Aorta (tissue), 5 donors: ENCODE data around the gene SNCB. TPM values are rescaled to one million over a fixed set of nuclear protein-coding genes. Genes with fewer than 3 reads are reported as not detected.

Experiments
- ATAC-seq: fragments of 200-7000 bp; cut with Tn5 transposase; one replicate; pipeline ENCODE4 v1.9.1; 2022; ENCODE audit warnings: moderate library complexity; ENCODE audit not compliant: low FRiP score
- DNase-seq, 2 donors: peaks; one replicate each; pipeline ENCODE4 v3.0.0-alpha.2; 2020
- H3K27ac ChIP-seq, 2 donors: one replicate each; pipeline ENCODE4 v1.5.1; 2013; ENCODE audit warnings: low read length in 2 of 2, mild to moderate bottlenecking in 2 of 2, moderate library complexity in 2 of 2, control low read depth in 1 of 2, inconsistent platforms in 1 of 2, low read depth in 1 of 2
- H3K27me3 ChIP-seq, 2 donors: one replicate each; pipeline ENCODE4 v1.6.1; 2013; ENCODE audit warnings: control low read depth in 1 of 2, low read length in 1 of 2, mild to moderate bottlenecking in 1 of 2, moderate library complexity in 1 of 2; ENCODE audit not compliant: insufficient read depth in 2 of 2, control insufficient read depth in 1 of 2
- H3K36me3 ChIP-seq, 2 donors: one replicate each; pipeline ENCODE4 v1.6.1; 2013; ENCODE audit warnings: control low read depth in 1 of 2, low read length in 1 of 2, mild to moderate bottlenecking in 1 of 2; ENCODE audit not compliant: insufficient read depth in 2 of 2, control insufficient read depth in 1 of 2
- H3K4me1 ChIP-seq, 2 donors: one replicate each; pipeline ENCODE4 v1.6.1; 2013; ENCODE audit warnings: low read length in 2 of 2, control low read depth in 1 of 2, mild to moderate bottlenecking in 1 of 2, moderate library complexity in 1 of 2; ENCODE audit not compliant: insufficient read depth in 2 of 2, control insufficient read depth in 1 of 2
- H3K4me3 ChIP-seq, 2 donors: one replicate each; pipeline ENCODE4 v1.5.1; 2013; ENCODE audit warnings: low read length in 2 of 2, control low read depth in 1 of 2, mild to moderate bottlenecking in 1 of 2
- H3K9me3 ChIP-seq: one replicate; pipeline ENCODE4 v1.6.1; 2013; ENCODE audit warnings: mild to moderate bottlenecking, low read length; ENCODE audit not compliant: control insufficient read depth
- WGBS, 2 donors: extraction: QIAGEN DNeasy Blood & Tissue Kit; methylation state at CpG; one replicate each; pipeline ENCODE4 v1.1.7; 2013; 5-methylcytosine and 5-hydroxymethylcytosine counted together
- intact Hi-C, 2 donors: fragments of 100-400 bp; cut with DNase I; formaldehyde crosslinking; loops; one replicate each; pipeline versions ENCODE4 v1.14.2 to v1.15.0; 2022
- polyA plus RNA-seq, 2 donors: library from polyadenylated mRNA; stranded (reverse); fragments of 200-250 nt; gene quantifications; one replicate each; pipeline ENCODE4 v1.2.3, GENCODE V29; 2013
- total RNA-seq, 2 donors: library from RNA; stranded (reverse); fragmentation: NEBNext Ultra II Directional; extraction: Animal tissue kit (Norgen Biotek cat#: 25700); gene quantifications; one replicate each; pipeline ENCODE4 v1.2.1, GENCODE V29; 2021
- donor health status: healthy with polysubstance abuse.
- donor health status: Bipolar disorder and iron deficiency.
- donor health status: DM: no; HTN: no; CAD: no.
- donor health status: DM: no; HTN: no; CAD: no.
- donor health status: DM: yes; HTN: yes; CAD: no.

Gene SNCB
- total and polyA plus RNA-seq, 4 donors: not detected

GRCh38 chr5:176589039-176589769, 41.1 kb downstream of the SNCB start:
- Histone ChIP-seq H3K36me3 (no peaks in the 10 kb centered on the region), H3K4me3 (no peak overlapping the region), H3K27me3 (no peaks in the 10 kb centered on the region), H3K27ac (no peak overlapping the region), H3K9me3 (peaks cover 10% of the 10 kb centered on the region), H3K4me1 (no peaks in the 10 kb centered on the region)
- ATAC-seq (no peak), DNase-seq (no peak)
- 87% methylated on average over 31 of the region's 31 CpGs for WGBS, 2 donors
- intact Hi-C loops: no loop called here

GRCh38 chr5:176588297-176588696, 42.0 kb downstream of the SNCB start:
- intact Hi-C loops: no loop called here
- ATAC-seq (no peak), DNase-seq (no peak)
- H3K36me3 ChIP-seq: no peaks in the 10 kb centered on the region
- no peak overlapping the region for H3K4me3 ChIP-seq
- H3K27ac ChIP-seq: no peak overlapping the region
- H3K4me1 ChIP-seq: no peaks in the 10 kb centered on the region
- H3K27me3 ChIP-seq: no peaks in the 10 kb centered on the region
- peaks cover 13% of the 10 kb centered on the region for H3K9me3 ChIP-seq

- intact Hi-C loops: no loop called here
- WGBS, 2 donors: 88 to 89% methylated on average over 7 of the region's 7 CpGs
- Histone ChIP-seq H3K9me3 (peaks cover 13% of the 10 kb centered on the region), H3K27ac (no peak overlapping the region), H3K4me3 (no peak overlapping the region), H3K36me3 (no peaks in the 10 kb centered on the region), H3K27me3 (no peaks in the 10 kb centered on the region), H3K4me1 (no peaks in the 10 kb centered on the region)
- ATAC-seq (no peak), DNase-seq (no peak)
These were observed 42.9 kb downstream of the SNCB start for GRCh38 chr5:176587398-176587797.

- intact Hi-C loops: no loop called here
- H3K27me3 ChIP-seq: no peaks in the 10 kb centered on the region
- ATAC-seq: no peak
- no peak for DNase-seq
- 79 to 84% methylated on average over 4 of the region's 4 CpGs for WGBS, 2 donors
- H3K9me3 ChIP-seq: peaks cover 13% of the 10 kb centered on the region
- H3K36me3 ChIP-seq: no peaks in the 10 kb centered on the region
- H3K4me1 ChIP-seq: no peaks in the 10 kb centered on the region
- H3K4me3 ChIP-seq: no peak overlapping the region
- no peak overlapping the region for H3K27ac ChIP-seq
These were observed 47.3 kb downstream of the SNCB start for GRCh38 chr5:176583076-176583475.

GRCh38 chr5:176581361-176581760, 49.0 kb downstream of the SNCB start:
- no peaks in the 10 kb centered on the region for H3K4me1 ChIP-seq
- intact Hi-C loops: no loop called here
- no peak overlapping the region for H3K4me3 ChIP-seq
- 89% methylated on average over 12 of the region's 12 CpGs for WGBS, 2 donors
- no peak overlapping the region for H3K27ac ChIP-seq
- no peak for DNase-seq
- H3K27me3 ChIP-seq: no peaks in the 10 kb centered on the region
- peaks cover 13% of the 10 kb centered on the region for H3K9me3 ChIP-seq
- H3K36me3 ChIP-seq: no peaks in the 10 kb centered on the region
- ATAC-seq: no peak

GRCh38 chr5:176579323-176579722, 51.0 kb downstream of the SNCB start:
- intact Hi-C loops: no loop called here
- H3K27me3 ChIP-seq: no peaks in the 10 kb centered on the region
- H3K36me3 ChIP-seq: no peaks in the 10 kb centered on the region
- no peaks in the 10 kb centered on the region for H3K4me1 ChIP-seq
- 46 to 56% methylated on average over 4 of the region's 4 CpGs for WGBS, 2 donors
- no peak overlapping the region for H3K27ac ChIP-seq
- no peak overlapping the region for H3K4me3 ChIP-seq
- no peak for ATAC-seq
- peaks cover 4% of the 10 kb centered on the region for H3K9me3 ChIP-seq
- DNase-seq: peak in 1 of 2 donors; percentile 46

- no peak for ATAC-seq
- intact Hi-C loops: no loop called here
These were observed 51.9 kb downstream of the SNCB start for GRCh38 chr5:176578391-176578808.

GRCh38 chr5:176577312-176578176, 52.8 kb downstream of the SNCB start:
- no peak for ATAC-seq

More at GRCh38 chr5:176578391-176578808, 51.9 kb downstream of the SNCB start:
- Histone ChIP-seq H3K27ac (no peak overlapping the region), H3K4me1 (no peaks in the 10 kb centered on the region), H3K4me3 (no peak overlapping the region), H3K36me3 (no peaks in the 10 kb centered on the region), H3K9me3 (no peaks in the 10 kb centered on the region), H3K27me3 (no peaks in the 10 kb centered on the region)
- 28 to 29% methylated on average over 15 of the region's 15 CpGs for WGBS, 2 donors
- peak in 1 of 2 donors; percentile 65 for DNase-seq

More at GRCh38 chr5:176577312-176578176, 52.8 kb downstream of the SNCB start:
- Histone ChIP-seq H3K4me1 (no peaks in the 10 kb centered on the region), H3K4me3 (no peak overlapping the region), H3K27me3 (no peaks in the 10 kb centered on the region), H3K9me3 (no peaks in the 10 kb centered on the region), H3K27ac (no peak overlapping the region), H3K36me3 (no peaks in the 10 kb centered on the region)
- intact Hi-C loops: no loop called here
- DNase-seq: peak in 1 of 2 donors; percentile 70
- 80 to 82% methylated on average over 31 to 36 of the region's 36 CpGs for WGBS, 2 donors
